ENCODE measurements around the gene PIP5K1B. TPM values are rescaled to one million over a fixed set of nuclear protein-coding genes. Genes with fewer than 3 reads are reported as not detected.

Gene PIP5K1B
- total and polyA plus RNA-seq, 2 of the 13 experiments (the other 11 are each of a cell fraction or from before 2014, with no cell fraction given) = 15.8 to 17.5 TPM

DNA sequence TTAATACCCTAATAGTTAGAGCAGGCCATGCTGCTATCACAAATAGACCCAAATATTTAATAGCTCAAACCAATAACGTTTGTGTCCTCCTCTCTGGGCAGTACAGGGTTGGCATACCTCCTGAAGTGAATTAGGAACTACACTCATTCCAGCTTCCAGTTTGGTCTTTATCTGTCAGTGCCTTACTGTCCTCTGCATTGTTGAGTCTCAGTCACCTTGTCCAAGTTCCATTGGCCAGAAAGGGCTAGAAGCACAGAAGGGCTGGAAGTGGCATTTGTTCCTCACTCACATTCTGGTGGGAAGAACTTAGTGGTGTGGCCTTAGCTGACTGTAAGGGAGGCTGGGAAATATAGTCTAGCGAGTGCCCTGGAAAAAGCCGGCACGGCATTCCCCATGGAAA is 341.7 kb downstream of the PIP5K1B start:
- in situ Hi-C loops (cut with HindIII; ENCODE audit: extremely low pct_ligation_motif_present, low pct_unique_long_range_greater_than_20kb) = no loop called here
- POLR2A ChIA-PET = no interaction called here
- no peak for ATAC-seq

More for the DNA sequence above, 341.7 kb downstream of the PIP5K1B start:
- Histone ChIP-seq H3K27me3 (ENCODE audit: control insufficient read depth in 1 of 2, insufficient read depth in 2 of 2, low read length in 2 of 2) (no peaks in the 10 kb centered on the region), H3K36me3 (replicated peaks in 1 of 2; ENCODE audit: control insufficient read depth in 1 of 2, insufficient read depth in 2 of 2, low read length in 2 of 2) (peaks cover 16 to 55% of the 10 kb centered on the region in 2 experiments), H3K27ac (ENCODE audit: extremely low read length, insufficient read depth, low read length) (no peak overlapping the region), H4K20me1 (ENCODE audit: insufficient read depth, low read length) (0 out of 2 replicates have a peak, but pooled peaks cover 3% of the 10 kb centered on the region), H3K79me2 (ENCODE audit: insufficient read depth, low read length) (peaks cover 39% of the 10 kb centered on the region), H3K4me2 (ENCODE audit: low read depth, low read length) (no peak overlapping the region), H3K4me3 (replicated peaks in 1 of 3; ENCODE audit: insufficient read depth in 1 of 3, low read depth in 2 of 3, low read length in 3 of 3) (no peak overlapping the region), H3K9ac (ENCODE audit: insufficient read depth, low read depth, low read length) (no peak overlapping the region), H2AFZ (ENCODE audit: low read length) (no peak overlapping the region), H3K4me1 (ENCODE audit: insufficient read depth, low read length) (peaks cover 39% of the 10 kb centered on the region), H3K9me3 (ENCODE audit: low read length) (no peaks in the 10 kb centered on the region)
- intact Hi-C loops (cut with micrococcal nuclease; ENCODE audit: unreplicated experiment) = no loop called here
- CTCF ChIA-PET (ENCODE audit: low intra/inter-chr PET ratio, low total read pairs) = no interaction called here
- 69% methylated on average over 4 of the region's 4 CpGs for WGBS (ENCODE audit: low lambda C conversion rate)
- BruUV-seq (replicated peaks) = TSS peak; percentile 6
- DNase-seq (ENCODE audit: low spot score) (no peak), FAIRE-seq (no peak)
- TF ChIP-seq BRCA1 (CRISPR knock-in tag; IDR thresholded peaks at IDR 0.05) = no peak
- TF ChIP-seq ZNF513 (CRISPR knock-in tag; conservative IDR thresholded peaks at IDR 0.05) = no peak
- TF ChIP-seq ZNF746 (CRISPR knock-in tag; IDR thresholded peaks at IDR 0.05) = no peak
- TF ChIP-seq FOXP1 (IDR thresholded peaks at IDR 0.05) = no peak
- TF ChIP-seq FOXP1 (CRISPR knock-in tag; IDR thresholded peaks at IDR 0.05) = no peak
- no peak for TF ChIP-seq RFX3 (CRISPR knock-in tag; IDR thresholded peaks at IDR 0.05)
- no peak for TF ChIP-seq ERF (CRISPR knock-in tag; IDR thresholded peaks at IDR 0.05)
- TF ChIP-seq, protein P1, sequence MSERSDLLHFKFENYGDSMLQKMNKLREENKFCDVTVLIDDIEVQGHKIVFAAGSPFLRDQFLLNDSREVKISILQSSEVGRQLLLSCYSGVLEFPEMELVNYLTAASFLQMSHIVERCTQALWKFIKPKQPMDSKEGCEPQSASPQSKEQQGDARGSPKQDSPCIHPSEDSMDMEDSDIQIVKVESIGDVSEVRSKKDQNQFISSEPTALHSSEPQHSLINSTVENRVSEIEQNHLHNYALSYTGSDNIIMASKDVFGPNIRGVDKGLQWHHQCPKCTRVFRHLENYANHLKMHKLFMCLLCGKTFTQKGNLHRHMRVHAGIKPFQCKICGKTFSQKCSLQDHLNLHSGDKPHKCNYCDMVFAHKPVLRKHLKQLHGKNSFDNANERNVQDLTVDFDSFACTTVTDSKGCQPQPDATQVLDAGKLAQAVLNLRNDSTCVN (CRISPR knock-in tag; IDR thresholded peaks at IDR 0.05; ENCODE audit: borderline replicate concordance) = no peak
- TF ChIP-seq CCDC6 (CRISPR knock-in tag; IDR thresholded peaks at IDR 0.05) = no peak
- TF ChIP-seq ZNF775 (CRISPR knock-in tag; IDR thresholded peaks at IDR 0.05; ENCODE audit: borderline replicate concordance) = no peak
- no peak for TF ChIP-seq ZNF543 (CRISPR knock-in tag; IDR thresholded peaks at IDR 0.05)
- no peak for TF ChIP-seq CEBPB (IDR thresholded peaks at IDR 0.05; ENCODE audit: borderline replicate concordance, low read depth, low read length)
- no peak for TF ChIP-seq CENPT (CRISPR knock-in tag; IDR thresholded peaks at IDR 0.05; ENCODE audit: low read depth)
- TF ChIP-seq JDP2 (CRISPR knock-in tag; IDR thresholded peaks at IDR 0.05; ENCODE audit: borderline replicate concordance) = no peak
- TF ChIP-seq ZNF333 (CRISPR knock-in tag; IDR thresholded peaks at IDR 0.05; ENCODE audit: borderline replicate concordance) = no peak
- no peak for TF ChIP-seq HNRNPLL (IDR thresholded peaks at IDR 0.05; ENCODE audit: low read depth, low read length, poor library complexity, severe bottlenecking)
